Caco-2 (cell line): ENCODE data around the gene VCAM1. TPM values are rescaled to one million over a fixed set of nuclear protein-coding genes. Genes with fewer than 3 reads are reported as not detected.

ENCODE experiments used
- BruUV-seq: library from RNA; stranded (reverse); fragments of 400-500 nt; replicated peaks from 2 replicates; lab custom pipeline; 2021; lab: Mats Ljungman, UMichigan
- CTCF ChIA-PET: fragments of 300-600 bp; sonication (Branson Sonifier 250); formaldehyde crosslinking; loops from one replicate; lab custom pipeline; 2022; ENCODE audit warnings: antibody characterized with exemption; lab: Charles Lee
- POLR2A ChIA-PET: fragments of 300-600 bp; sonication (Branson Sonifier 250); formaldehyde crosslinking; loops from one replicate; lab custom pipeline; 2022; ENCODE audit warnings: antibody characterized with exemption; lab: Charles Lee
- DNase-seq, 2 experiments: peaks; one replicate each; pipeline versions ENCODE4 v3.0.0 to v3.0.0-alpha.2; 2020 to 2022
- H3K27me3 ChIP-seq: replicated peaks from 2 replicates; pipeline ENCODE4 v1.6.0; 2011; ENCODE audit warnings: low read length; ENCODE audit not compliant: control insufficient read depth, insufficient read depth
- H3K36me3 ChIP-seq: 2 replicates; pipeline ENCODE4 v1.5.1; 2011; ENCODE audit warnings: low read length; ENCODE audit not compliant: control insufficient read depth, insufficient read depth
- H3K4me1 ChIP-seq: fragments of 250-450 bp; sonication (Bioruptor Pico); 2 replicates; pipeline ENCODE4 v1.5.1; 2020; ENCODE audit warnings: mild to moderate bottlenecking
- H3K4me3 ChIP-seq: 2 replicates; pipeline ENCODE4 v1.5.1; 2011; ENCODE audit warnings: low read depth, mild to moderate bottlenecking, control low read depth, low read length
- H3K9me3 ChIP-seq: fragments of 250-450 bp; sonication (Bioruptor Pico); 2 replicates; pipeline ENCODE4 v1.5.1; 2020; ENCODE audit warnings: mild to moderate bottlenecking, moderate library complexity
- H3K27ac Mint-ChIP-seq: one replicate; pipeline ENCODE4 v1.8.0; 2022; ENCODE audit warnings: mixed read lengths; ENCODE audit not compliant: unreplicated experiment
- H3K27me3 Mint-ChIP-seq: one replicate; pipeline ENCODE4 v1.8.0; 2022; ENCODE audit warnings: mixed read lengths; ENCODE audit not compliant: insufficient read depth, unreplicated experiment
- H3K36me3 Mint-ChIP-seq: one replicate; pipeline ENCODE4 v1.8.0; 2022; ENCODE audit warnings: mild to moderate bottlenecking, mixed read lengths; ENCODE audit not compliant: insufficient read depth, unreplicated experiment
- H3K4me1 Mint-ChIP-seq: one replicate; pipeline ENCODE4 v1.8.0; 2022; ENCODE audit warnings: low read depth, mixed read lengths; ENCODE audit not compliant: unreplicated experiment
- H3K4me3 Mint-ChIP-seq: one replicate; pipeline ENCODE4 v1.8.0; 2022; ENCODE audit warnings: mild to moderate bottlenecking, moderate library complexity, mixed read lengths; ENCODE audit not compliant: unreplicated experiment
- H3K9me3 Mint-ChIP-seq: one replicate; pipeline ENCODE4 v1.8.0; 2022; ENCODE audit warnings: mixed read lengths; ENCODE audit not compliant: unreplicated experiment
- intact Hi-C: fragments of 100-400 bp; cut with micrococcal nuclease; formaldehyde crosslinking; loops from one replicate; pipeline ENCODE4 v1.10.0; 2022; ENCODE audit not compliant: unreplicated experiment
- total RNA-seq: library from RNA; stranded (reverse); gene quantifications from 2 replicates; pipeline ENCODE4 v1.2.3, GENCODE V29; 2022
- TF ChIP-seq, protein P1 (sequence below), 2 experiments: fragments of 200-600 bp in 1 of 2; IDR thresholded peaks; 1 replicate in 1 of 2; 2 replicates in 1 of 2; pipeline versions ENCODE4 v1.5.1 to v1.8.0; 2011 to 2022; ENCODE audit warnings: antibody characterized with exemption in 1 of 2, control low read depth in 1 of 2, inconsistent platforms in 1 of 2, low read depth in 1 of 2, low read length in 1 of 2, mild to moderate bottlenecking in 1 of 2, moderate library complexity in 1 of 2; ENCODE audit not compliant: insufficient read depth in 1 of 2, severe bottlenecking in 1 of 2, unreplicated experiment in 1 of 2

Gene VCAM1
- total RNA-seq, 1 experiment from 2014 or later, result not detected

DNA sequence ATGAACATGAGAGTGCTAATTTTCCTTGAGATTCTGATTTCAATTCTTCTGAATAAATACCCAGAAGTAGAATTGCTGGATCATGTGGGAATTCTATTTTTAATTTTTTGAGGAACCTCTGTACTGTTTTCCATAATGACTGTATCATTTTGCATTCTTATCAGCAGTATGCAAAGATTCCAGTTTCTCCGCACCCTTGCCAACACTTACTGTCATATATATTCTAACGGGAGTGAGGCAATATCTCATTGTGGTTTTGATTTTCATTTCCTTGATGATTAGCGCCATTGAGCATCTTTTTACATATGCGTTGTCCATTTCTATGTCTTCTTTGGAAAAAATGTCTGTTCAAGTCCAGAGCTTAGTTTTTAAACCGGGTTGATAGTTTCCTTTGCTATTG lies 33.2 kb downstream of the VCAM1 start:
- H3K4me1 Mint-ChIP-seq, result no peaks in the 10 kb centered on the region
- Histone ChIP-seq H3K4me1 (no peaks in the 10 kb centered on the region), H3K27me3 (no peaks in the 10 kb centered on the region), H3K36me3 (no peaks in the 10 kb centered on the region), H3K4me3 (no peak overlapping the region), H3K9me3 (no peaks in the 10 kb centered on the region)
- ChIA-PET POLR2A (no interaction called here), CTCF (no interaction called here)
- no peak overlapping the region for H3K4me3 Mint-ChIP-seq
- no peaks in the 10 kb centered on the region for H3K9me3 Mint-ChIP-seq
- no TSS peak for BruUV-seq
- DNase-seq, result no peak
- intact Hi-C loops, result no loop called here
- H3K27me3 Mint-ChIP-seq, result peaks cover 6% of the 10 kb centered on the region
- H3K36me3 Mint-ChIP-seq, result no peaks in the 10 kb centered on the region
- H3K27ac Mint-ChIP-seq, result no peak overlapping the region
- TF ChIP-seq, protein P1, sequence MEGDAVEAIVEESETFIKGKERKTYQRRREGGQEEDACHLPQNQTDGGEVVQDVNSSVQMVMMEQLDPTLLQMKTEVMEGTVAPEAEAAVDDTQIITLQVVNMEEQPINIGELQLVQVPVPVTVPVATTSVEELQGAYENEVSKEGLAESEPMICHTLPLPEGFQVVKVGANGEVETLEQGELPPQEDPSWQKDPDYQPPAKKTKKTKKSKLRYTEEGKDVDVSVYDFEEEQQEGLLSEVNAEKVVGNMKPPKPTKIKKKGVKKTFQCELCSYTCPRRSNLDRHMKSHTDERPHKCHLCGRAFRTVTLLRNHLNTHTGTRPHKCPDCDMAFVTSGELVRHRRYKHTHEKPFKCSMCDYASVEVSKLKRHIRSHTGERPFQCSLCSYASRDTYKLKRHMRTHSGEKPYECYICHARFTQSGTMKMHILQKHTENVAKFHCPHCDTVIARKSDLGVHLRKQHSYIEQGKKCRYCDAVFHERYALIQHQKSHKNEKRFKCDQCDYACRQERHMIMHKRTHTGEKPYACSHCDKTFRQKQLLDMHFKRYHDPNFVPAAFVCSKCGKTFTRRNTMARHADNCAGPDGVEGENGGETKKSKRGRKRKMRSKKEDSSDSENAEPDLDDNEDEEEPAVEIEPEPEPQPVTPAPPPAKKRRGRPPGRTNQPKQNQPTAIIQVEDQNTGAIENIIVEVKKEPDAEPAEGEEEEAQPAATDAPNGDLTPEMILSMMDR (IDR thresholded peaks at IDR 0.05; ENCODE audit: insufficient read depth in 1 of 2, low read depth in 1 of 2, low read length in 1 of 2, severe bottlenecking in 1 of 2, unreplicated experiment in 1 of 2), result no peak

DNA sequence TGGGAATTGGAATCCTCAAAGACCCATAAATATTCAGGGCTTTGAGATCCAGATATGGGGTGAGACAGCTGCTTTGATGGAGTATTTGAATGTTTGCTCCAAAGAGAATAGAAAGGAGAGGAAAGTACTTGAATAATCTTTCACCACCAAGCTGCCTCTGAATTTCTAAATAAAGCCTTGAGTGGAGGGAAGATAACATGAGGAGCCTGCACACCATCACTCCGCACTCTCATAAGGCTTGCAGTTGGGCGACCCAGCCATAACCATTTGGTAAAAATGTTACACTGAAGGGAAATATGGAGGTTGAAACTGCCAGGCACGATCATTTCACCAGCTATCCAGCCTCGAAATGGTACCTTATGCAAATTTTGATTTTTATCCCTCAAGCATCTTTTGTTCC lies 38.4 kb downstream of the VCAM1 start:
- Mint-ChIP-seq H3K27ac (no peak overlapping the region), H3K4me1 (no peaks in the 10 kb centered on the region), H3K36me3 (no peaks in the 10 kb centered on the region), H3K27me3 (peaks cover 11% of the 10 kb centered on the region), H3K4me3 (no peak overlapping the region), H3K9me3 (no peaks in the 10 kb centered on the region)
- ChIA-PET POLR2A (no interaction called here), CTCF (no interaction called here)
- TF ChIP-seq, protein P1 (IDR thresholded peaks at IDR 0.05; ENCODE audit: insufficient read depth in 1 of 2, low read depth in 1 of 2, low read length in 1 of 2, severe bottlenecking in 1 of 2, unreplicated experiment in 1 of 2), result no peak
- H3K9me3 ChIP-seq, result no peaks in the 10 kb centered on the region
- DNase-seq, result no peak
- intact Hi-C loops, result no loop called here
- no TSS peak for BruUV-seq
- no peak overlapping the region for H3K4me3 ChIP-seq
- no peaks in the 10 kb centered on the region for H3K27me3 ChIP-seq
- no peaks in the 10 kb centered on the region for H3K4me1 ChIP-seq
- H3K36me3 ChIP-seq, result no peaks in the 10 kb centered on the region

DNA sequence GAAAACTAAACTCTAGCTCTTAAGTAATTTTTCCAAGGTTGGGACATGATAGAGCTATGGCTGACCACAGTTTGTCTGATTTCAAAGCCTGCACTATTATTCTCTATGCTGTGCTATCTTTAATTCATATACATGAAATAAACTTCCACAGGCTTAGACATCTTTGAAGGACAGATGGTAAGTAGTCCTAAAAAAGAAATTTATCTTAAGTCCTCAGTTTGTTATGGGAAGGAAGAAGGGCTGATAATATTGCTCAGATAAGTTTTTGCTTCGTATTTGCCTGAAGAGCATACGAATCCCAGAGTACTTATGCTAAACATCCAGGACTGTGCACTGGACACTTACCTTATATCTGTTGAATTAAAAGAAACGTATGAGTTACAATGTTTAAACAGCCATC lies 39.6 kb downstream of the VCAM1 start:
- no peak for DNase-seq
- BruUV-seq, result no TSS peak
- POLR2A ChIA-PET, result no interaction called here
- H3K27ac Mint-ChIP-seq, result no peak overlapping the region
- Histone ChIP-seq H3K9me3 (no peaks in the 10 kb centered on the region), H3K36me3 (no peaks in the 10 kb centered on the region), H3K27me3 (no peaks in the 10 kb centered on the region), H3K4me1 (no peaks in the 10 kb centered on the region), H3K4me3 (no peak overlapping the region)
- TF ChIP-seq, protein P1 (IDR thresholded peaks at IDR 0.05; ENCODE audit: insufficient read depth in 1 of 2, low read depth in 1 of 2, low read length in 1 of 2, severe bottlenecking in 1 of 2, unreplicated experiment in 1 of 2), result no peak
- H3K27me3 Mint-ChIP-seq, result peaks cover 6% of the 10 kb centered on the region
- intact Hi-C loops, result no loop called here
- CTCF ChIA-PET, result no interaction called here
- no peaks in the 10 kb centered on the region for H3K4me1 Mint-ChIP-seq
- no peak overlapping the region for H3K4me3 Mint-ChIP-seq
- H3K36me3 Mint-ChIP-seq, result no peaks in the 10 kb centered on the region
- no peaks in the 10 kb centered on the region for H3K9me3 Mint-ChIP-seq
